Osteocyte (in vitro differentiated cells): Measurements from ENCODE around the gene SMIM29. TPM values are rescaled to one million over a fixed set of nuclear protein-coding genes. Genes with fewer than 3 reads are reported as not detected.

Experiments used
- DNase-seq: peaks from one replicate; pipeline ENCODE4 v3.0.0; 2021; ENCODE audit warnings: mixed read lengths; ENCODE audit not compliant: unreplicated experiment; ENCODE audit errors: extremely low spot score
- H3K27ac Mint-ChIP-seq: one replicate; pipeline ENCODE4 v1.8.0; 2021; ENCODE audit warnings: mild to moderate bottlenecking, mixed read lengths; ENCODE audit not compliant: unreplicated experiment
- H3K27me3 Mint-ChIP-seq: one replicate; pipeline ENCODE4 v1.8.0; 2021; ENCODE audit warnings: mixed read lengths; ENCODE audit not compliant: unreplicated experiment
- H3K36me3 Mint-ChIP-seq: one replicate; pipeline ENCODE4 v1.8.0; 2021; ENCODE audit warnings: mixed read lengths; ENCODE audit not compliant: unreplicated experiment
- H3K4me1 Mint-ChIP-seq: one replicate; pipeline ENCODE4 v1.8.0; 2021; ENCODE audit warnings: mixed read lengths; ENCODE audit not compliant: unreplicated experiment
- H3K4me3 Mint-ChIP-seq: one replicate; pipeline ENCODE4 v1.8.0; 2021; ENCODE audit warnings: mild to moderate bottlenecking, moderate library complexity, mixed read lengths; ENCODE audit not compliant: unreplicated experiment
- H3K9me3 Mint-ChIP-seq: one replicate; pipeline ENCODE4 v1.8.0; 2021; ENCODE audit warnings: mixed read lengths; ENCODE audit not compliant: unreplicated experiment
- CTCF ChIP-seq: fragments of 200-600 bp; sonication (generic); IDR thresholded peaks from 2 replicates; pipeline ENCODE4 v1.5.0; 2021; ENCODE audit warnings: antibody characterized with exemption, mild to moderate bottlenecking, moderate library complexity
- total RNA-seq: library from RNA; stranded (reverse); gene quantifications from 2 replicates; pipeline ENCODE4 v1.2.1, GENCODE V29; 2021

Gene SMIM29
- total RNA-seq, 1 donor from 2014 or later, result 23.2 TPM

GRCh38 chr6:34277763-34278112 lies 28.9 kb upstream of the SMIM29 start:
- TF ChIP-seq CTCF, result no peak
- DNase-seq, result no peak
- Mint-ChIP-seq H3K27ac (no peak overlapping the region), H3K9me3 (no peaks in the 10 kb centered on the region), H3K4me1 (peaks cover 5% of the 10 kb centered on the region), H3K36me3 (peaks cover 31% of the 10 kb centered on the region), H3K4me3 (no peak overlapping the region), H3K27me3 (no peaks in the 10 kb centered on the region)

- TF ChIP-seq CTCF, result no peak
- H3K4me3 Mint-ChIP-seq, result no peak overlapping the region
- H3K4me1 Mint-ChIP-seq, result no peaks in the 10 kb centered on the region
- H3K27ac Mint-ChIP-seq, result no peak overlapping the region
- no peak for DNase-seq
- H3K36me3 Mint-ChIP-seq, result peaks cover 31% of the 10 kb centered on the region
- H3K27me3 Mint-ChIP-seq, result no peaks in the 10 kb centered on the region
- H3K9me3 Mint-ChIP-seq, result no peaks in the 10 kb centered on the region
These were observed 28.3 kb upstream of the SMIM29 start for GRCh38 chr6:34276881-34277762.

GRCh38 chr6:34276191-34276590 lies 27.4 kb upstream of the SMIM29 start:
- no peaks in the 10 kb centered on the region for H3K27me3 Mint-ChIP-seq
- no peak overlapping the region for H3K27ac Mint-ChIP-seq
- H3K36me3 Mint-ChIP-seq, result peaks cover 27% of the 10 kb centered on the region
- H3K4me1 Mint-ChIP-seq, result no peaks in the 10 kb centered on the region
- H3K4me3 Mint-ChIP-seq, result no peak overlapping the region
- no peak for DNase-seq
- TF ChIP-seq CTCF, result no peak
- no peaks in the 10 kb centered on the region for H3K9me3 Mint-ChIP-seq

GRCh38 chr6:34275128-34275804 lies 26.5 kb upstream of the SMIM29 start:
- H3K4me3 Mint-ChIP-seq, result no peak overlapping the region
- TF ChIP-seq CTCF, result no peak
- H3K36me3 Mint-ChIP-seq, result peaks cover 20% of the 10 kb centered on the region
- no peaks in the 10 kb centered on the region for H3K4me1 Mint-ChIP-seq
- no peaks in the 10 kb centered on the region for H3K27me3 Mint-ChIP-seq
- H3K9me3 Mint-ChIP-seq, result no peaks in the 10 kb centered on the region
- no peak overlapping the region for H3K27ac Mint-ChIP-seq
- DNase-seq, result no peak

DNA sequence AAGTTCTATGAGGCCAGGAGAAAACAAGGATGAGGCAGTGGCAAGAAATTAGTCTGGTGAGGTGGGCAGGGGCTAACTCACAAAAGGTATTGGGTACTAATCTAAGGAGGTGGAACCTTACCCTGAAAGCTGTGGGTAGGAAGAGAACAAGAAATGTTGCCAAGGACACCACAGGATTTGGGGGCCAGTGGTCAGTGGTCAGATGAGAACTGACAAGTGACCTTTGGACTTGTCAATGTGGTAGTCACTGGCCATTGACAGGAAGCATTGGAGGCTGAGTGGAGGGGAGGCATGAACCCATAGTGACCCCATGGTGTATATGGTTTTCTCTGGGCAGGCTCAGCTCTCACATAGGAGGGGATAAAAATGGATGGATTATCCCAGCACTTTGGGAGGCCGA lies 25.3 kb upstream of the SMIM29 start:
- H3K36me3 Mint-ChIP-seq, result peaks cover 10% of the 10 kb centered on the region
- no peak overlapping the region for H3K4me3 Mint-ChIP-seq
- no peak for TF ChIP-seq CTCF
- H3K4me1 Mint-ChIP-seq, result no peaks in the 10 kb centered on the region
- DNase-seq, result no peak
- H3K9me3 Mint-ChIP-seq, result no peaks in the 10 kb centered on the region
- H3K27me3 Mint-ChIP-seq, result no peaks in the 10 kb centered on the region
- peak overlapping the region; percentile 5 for H3K27ac Mint-ChIP-seq
